G401.6 (cell line): ENCODE measurements around the gene FBXL22.

Source experiments
- FAIRE-seq: peaks from 2 replicates; lab custom pipeline; 2012; peaks lifted over from hg19 to GRCh38; lab: Jason Lieb, UNC

FBXL22 gene

GRCh38 chr15:63597038-63597790 lies at the start of gene FBXL22:
Gene FBXL22 (plus strand): TSS chr15:63597387. CDS start chr15:63597393, 6 bp downstream.
- no peak for FAIRE-seq

- no peak for FAIRE-seq
Observed at GRCh38 chr15:63551400-63551799, 45.8 kb upstream of the FBXL22 start.

GRCh38 chr15:63553388-63553791 lies 43.8 kb upstream of the FBXL22 start:
- FAIRE-seq, result peak; percentile 98

GRCh38 chr15:63554337-63554927 lies 42.8 kb upstream of the FBXL22 start:
- FAIRE-seq, result peak; percentile 39

- FAIRE-seq, result no peak
Observed at GRCh38 chr15:63555507-63555906, 41.7 kb upstream of the FBXL22 start.

GRCh38 chr15:63556246-63556645 lies 40.9 kb upstream of the FBXL22 start:
- no peak for FAIRE-seq

- FAIRE-seq, result no peak
Observed at GRCh38 chr15:63556736-63557135, 40.5 kb upstream of the FBXL22 start.

- FAIRE-seq, result no peak
Observed at GRCh38 chr15:63559753-63560152, 37.4 kb upstream of the FBXL22 start.

- FAIRE-seq, result no peak
Observed at GRCh38 chr15:63560741-63561448, 36.3 kb upstream of the FBXL22 start.

- FAIRE-seq, result no peak
Observed at GRCh38 chr15:63564093-63564492, 33.1 kb upstream of the FBXL22 start.

- FAIRE-seq, result no peak
Observed at GRCh38 chr15:63565536-63566186, 31.5 kb upstream of the FBXL22 start.

GRCh38 chr15:63572749-63573464 lies 24.3 kb upstream of the FBXL22 start:
- FAIRE-seq, result no peak

- FAIRE-seq, result no peak
Observed at GRCh38 chr15:63573533-63573932, 23.7 kb upstream of the FBXL22 start.

GRCh38 chr15:63575312-63575711 lies 21.9 kb upstream of the FBXL22 start:
- FAIRE-seq, result no peak

- FAIRE-seq, result no peak
Observed at GRCh38 chr15:63576441-63576840, 20.7 kb upstream of the FBXL22 start.

- no peak for FAIRE-seq
Observed at GRCh38 chr15:63582179-63582578, 15.0 kb upstream of the FBXL22 start.

GRCh38 chr15:63582718-63583426 lies 14.3 kb upstream of the FBXL22 start:
- FAIRE-seq, result no peak

- FAIRE-seq, result no peak
Observed at GRCh38 chr15:63586790-63587189, 10.4 kb upstream of the FBXL22 start.

GRCh38 chr15:63587527-63587926 lies 9.7 kb upstream of the FBXL22 start:
- FAIRE-seq, result no peak

- no peak for FAIRE-seq
Observed at GRCh38 chr15:63588826-63589225, 8.4 kb upstream of the FBXL22 start.
